ENCODE measurements around the gene AANAT.

AANAT gene

GRCh38 chr17:76468634-76469010 lies 1.2 kb downstream of the AANAT start:
- no peak for DNase-seq (ENCODE audit: low read depth in 2 of 2)

DNA sequence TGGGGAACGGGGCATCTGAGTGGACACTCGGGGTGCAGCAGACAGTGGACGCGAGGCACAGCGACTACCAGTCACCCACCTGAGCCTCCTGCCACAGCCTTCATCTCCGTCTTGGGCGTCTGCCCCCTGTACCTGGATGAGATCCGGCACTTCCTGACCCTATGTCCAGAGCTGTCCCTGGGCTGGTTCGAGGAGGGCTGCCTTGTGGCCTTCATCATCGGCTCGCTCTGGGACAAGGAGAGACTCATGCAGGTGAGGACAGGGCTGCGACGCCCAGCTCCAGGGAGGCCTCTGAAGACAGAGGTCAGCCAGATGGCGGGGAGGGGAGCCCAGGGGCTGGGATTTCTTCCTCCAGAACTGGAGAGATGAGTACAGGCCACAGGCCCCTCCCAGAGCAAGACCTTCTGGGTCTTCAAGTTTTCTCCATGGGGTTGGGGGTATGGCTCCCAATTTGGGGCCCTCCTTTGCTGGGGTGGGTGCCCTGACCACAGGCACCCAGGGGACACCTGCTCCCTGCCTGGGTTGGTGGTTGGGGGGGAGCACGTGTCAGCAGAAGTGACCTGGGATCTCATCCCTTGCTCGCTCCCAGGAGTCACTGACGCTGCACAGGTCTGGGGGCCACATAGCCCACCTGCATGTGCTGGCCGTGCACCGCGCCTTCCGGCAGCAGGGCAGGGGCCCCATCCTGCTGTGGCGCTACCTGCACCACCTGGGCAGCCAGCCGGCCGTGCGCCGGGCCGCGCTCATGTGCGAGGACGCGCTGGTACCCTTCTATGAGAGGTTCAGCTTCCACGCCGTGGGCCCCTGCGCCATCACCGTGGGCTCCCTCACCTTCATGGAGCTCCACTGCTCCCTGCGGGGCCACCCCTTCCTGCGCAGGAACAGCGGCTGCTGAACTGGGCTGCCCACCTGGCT lies 1.9 kb downstream of the AANAT start:
- DNase-seq (ENCODE audit: low read depth in 2 of 2), result no peak

- DNase-seq (ENCODE audit: low read depth in 2 of 2), result no peak
Measured at GRCh38 chr17:76469991-76470739, 2.8 kb downstream of the AANAT start.

DNA sequence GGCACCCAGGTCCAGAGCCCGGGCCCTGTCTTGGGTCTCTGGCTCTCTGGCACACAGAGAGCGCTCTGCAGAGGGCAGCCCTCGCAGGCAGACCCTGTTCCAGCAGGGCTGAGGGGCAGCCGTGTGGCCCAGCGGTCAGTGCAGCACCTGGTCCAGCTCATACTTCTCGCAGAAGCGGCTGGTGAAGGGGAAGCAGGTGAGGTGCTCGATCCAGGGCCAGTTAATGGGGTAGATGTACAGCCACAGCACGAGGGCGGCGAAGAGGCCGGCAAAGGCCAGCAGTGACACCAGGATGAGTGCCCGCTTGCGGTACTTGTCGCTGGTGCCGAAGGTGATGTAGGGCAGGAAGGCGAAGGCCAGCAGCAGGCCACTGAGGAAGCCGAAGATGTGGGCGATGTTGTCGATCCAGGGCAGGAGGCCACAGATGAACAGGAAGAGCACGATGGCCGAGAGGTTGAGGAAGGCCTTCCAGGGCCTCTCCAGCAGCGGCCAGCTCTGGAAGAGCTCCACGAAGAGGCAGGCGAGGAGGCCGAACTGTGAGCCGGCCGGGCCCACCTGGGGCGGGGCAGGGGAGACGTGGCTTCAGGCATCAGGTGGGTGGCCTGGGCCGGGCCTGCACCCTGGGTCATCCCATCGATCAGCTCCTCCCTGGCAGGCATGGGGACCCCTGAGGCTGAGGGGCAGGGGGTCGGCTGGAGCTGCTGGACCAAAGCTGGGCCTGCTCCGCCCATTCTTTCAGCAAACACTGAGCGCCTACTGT lies 4.3 kb downstream of the AANAT start:
- no peak for DNase-seq (ENCODE audit: low read depth in 2 of 2)

DNA sequence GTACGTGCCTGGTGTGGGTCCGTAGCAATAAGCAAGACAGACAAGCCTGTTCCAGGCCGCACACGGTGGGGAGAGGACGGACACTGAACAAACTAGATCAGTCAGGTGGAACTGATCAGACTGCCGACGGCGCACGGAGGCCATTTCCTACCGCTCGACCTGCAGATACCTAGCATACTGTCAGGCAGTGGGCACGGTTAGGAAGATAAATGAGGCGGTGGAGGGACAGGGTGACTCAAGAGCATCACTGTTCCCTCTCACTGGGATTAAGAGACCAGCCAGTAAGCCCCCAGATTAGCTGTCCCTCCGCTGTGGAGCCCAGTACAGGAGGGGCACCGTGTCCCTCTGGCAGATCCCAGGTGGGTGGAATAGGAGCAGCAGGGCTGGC lies 4.8 kb downstream of the AANAT start:
- DNase-seq (ENCODE audit: low read depth in 2 of 2), result no peak

DNA sequence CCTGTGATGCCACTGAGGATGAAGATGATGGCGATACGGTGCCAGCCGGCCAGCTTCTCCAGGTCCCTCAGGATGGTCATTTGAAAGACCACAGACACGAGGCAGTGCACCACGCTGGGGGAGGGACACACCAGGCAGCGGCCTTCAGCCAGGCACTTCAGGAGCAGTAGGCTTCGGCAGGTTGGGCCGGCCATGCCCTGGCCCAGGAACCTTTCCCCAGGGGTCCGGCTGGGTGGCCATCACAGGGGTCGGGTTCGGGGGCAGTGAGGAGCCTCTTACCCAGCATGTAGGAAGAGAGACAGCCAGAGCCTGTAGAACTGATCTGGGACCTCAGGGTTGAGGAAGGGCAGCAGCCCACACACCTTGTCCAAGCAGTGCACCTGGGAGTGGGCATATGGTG lies 5.3 kb downstream of the AANAT start:
- no peak for DNase-seq (ENCODE audit: low read depth in 2 of 2)

GRCh38 chr17:76473541-76473985 lies 6.2 kb downstream of the AANAT start:
- no peak for DNase-seq (ENCODE audit: low read depth in 2 of 2)

- DNase-seq (ENCODE audit: low read depth in 2 of 2), result no peak
Measured at GRCh38 chr17:76474238-76474637, 6.8 kb downstream of the AANAT start.

GRCh38 chr17:76474894-76475293 lies 7.5 kb downstream of the AANAT start:
- no peak for DNase-seq (ENCODE audit: low read depth in 2 of 2)

GRCh38 chr17:76475302-76475701 lies 7.9 kb downstream of the AANAT start:
- no peak for DNase-seq (ENCODE audit: low read depth in 2 of 2)

GRCh38 chr17:76476736-76477135 lies 9.3 kb downstream of the AANAT start:
- no peak for DNase-seq (ENCODE audit: low read depth in 2 of 2)

DNA sequence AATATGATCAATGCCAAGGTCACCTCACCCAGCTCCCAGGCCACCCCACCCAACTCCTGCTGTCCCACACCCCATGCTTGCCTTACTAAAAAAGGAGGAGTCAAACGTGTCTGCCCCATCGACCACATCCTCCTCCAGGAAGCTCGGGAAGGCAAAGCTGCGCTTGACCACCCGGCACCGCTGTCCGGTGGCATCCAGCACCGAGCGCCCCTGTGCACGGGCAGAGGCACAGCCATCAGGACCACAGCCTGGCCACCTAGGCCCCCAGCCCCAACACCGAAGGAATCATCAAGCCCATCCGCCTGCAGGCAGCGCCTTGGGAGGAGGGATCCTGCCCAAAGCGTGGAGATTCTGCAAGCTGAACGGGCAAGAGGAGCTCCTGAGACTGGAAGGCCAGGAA lies 10.2 kb downstream of the AANAT start:
- DNase-seq (ENCODE audit: low read depth in 2 of 2), result no peak

DNA sequence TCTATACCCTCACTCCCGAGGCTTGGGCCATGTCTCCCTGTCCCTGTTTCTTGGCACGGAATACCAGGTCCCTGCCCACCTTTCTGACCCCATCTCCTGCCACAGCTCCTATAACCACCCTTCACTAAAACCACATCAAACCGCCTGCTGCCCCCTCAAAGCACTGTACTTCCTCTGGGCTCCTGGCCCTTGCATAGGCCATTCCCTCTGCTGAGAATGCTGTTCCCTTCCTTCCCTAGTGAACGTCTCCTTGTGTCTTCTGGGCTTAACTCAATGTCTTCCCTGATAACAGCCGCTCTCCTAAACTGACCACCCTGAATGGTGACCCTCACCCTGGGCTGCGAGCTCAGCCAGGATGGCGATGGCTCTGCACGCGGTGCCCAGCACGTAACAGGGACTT lies 10.7 kb downstream of the AANAT start:
- DNase-seq (ENCODE audit: low read depth in 2 of 2), result no peak

DNA sequence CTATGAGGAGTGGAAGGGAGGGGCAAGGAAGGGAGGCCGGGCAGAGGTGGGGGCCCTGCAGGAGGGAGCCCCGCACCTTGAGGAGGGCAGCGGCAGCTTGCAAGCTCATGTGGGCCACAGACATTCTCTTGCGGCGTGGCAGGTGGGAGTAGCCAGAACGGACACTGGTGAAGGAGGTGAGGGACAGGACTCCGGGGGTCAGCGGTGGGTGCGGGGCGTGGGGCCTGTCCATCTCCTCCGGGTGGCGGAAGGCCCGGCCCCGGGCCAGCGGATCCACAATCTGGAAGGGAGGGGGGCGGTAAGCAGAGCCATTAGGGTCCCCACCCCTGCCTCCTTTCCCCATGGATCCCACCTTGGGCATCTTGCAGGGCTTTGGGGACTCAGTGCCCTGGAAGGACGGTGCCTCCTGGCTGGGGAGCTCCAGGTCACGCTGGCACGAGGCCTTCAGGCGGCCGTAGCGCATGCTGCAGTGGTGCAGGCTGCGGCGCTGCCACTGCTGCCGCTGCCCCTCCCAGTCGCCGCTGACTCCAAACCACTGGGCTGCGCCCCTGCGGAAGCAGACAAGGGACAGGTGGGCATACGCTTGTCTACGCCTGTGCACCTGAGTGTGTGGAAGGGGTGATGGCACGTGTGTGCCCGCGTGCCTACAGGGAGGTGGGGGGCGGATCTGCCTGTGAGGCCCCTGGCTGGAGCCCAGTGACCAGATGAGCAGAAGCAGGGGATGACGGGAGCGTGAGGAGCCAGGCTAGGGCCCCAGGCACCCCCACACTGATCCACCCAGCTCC lies 11.5 kb downstream of the AANAT start:
- no peak for DNase-seq (ENCODE audit: low read depth in 2 of 2)

GRCh38 chr17:76479515-76480060 lies 12.2 kb downstream of the AANAT start:
- no peak for DNase-seq (ENCODE audit: low read depth in 2 of 2)

GRCh38 chr17:76480632-76481031 lies 13.2 kb downstream of the AANAT start:
- no peak for DNase-seq (ENCODE audit: low read depth in 2 of 2)

DNA sequence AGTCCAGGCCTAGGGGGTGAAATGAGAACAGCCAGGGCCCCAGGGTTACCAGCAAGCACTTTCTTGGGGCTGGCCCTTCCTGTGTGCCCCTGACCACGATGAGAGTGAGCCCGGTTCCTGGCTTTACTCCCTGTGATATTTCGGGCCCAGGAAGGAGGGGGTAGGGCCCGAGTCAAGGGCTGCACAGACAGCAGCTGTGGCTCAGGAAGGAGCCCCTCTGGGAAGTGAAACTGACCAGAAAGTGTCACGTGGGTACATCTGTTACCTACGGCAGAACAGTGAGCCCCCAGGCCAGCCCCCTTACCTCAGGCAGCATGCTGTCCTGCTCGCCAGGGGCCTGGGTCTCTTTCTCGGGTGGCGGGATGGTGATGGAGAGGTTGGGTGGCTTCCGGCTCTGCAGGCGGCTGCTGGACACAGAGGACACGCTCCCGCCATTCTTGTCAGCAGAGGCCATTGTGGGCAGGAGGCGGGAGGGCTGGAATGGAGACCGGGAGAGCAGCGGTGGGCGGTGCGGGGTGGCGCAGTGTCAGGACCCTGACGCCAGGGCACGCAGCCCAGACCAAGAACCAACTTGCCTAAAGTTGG lies 13.8 kb downstream of the AANAT start:
- no peak for DNase-seq (ENCODE audit: low read depth in 2 of 2)

GRCh38 chr17:76484228-76484725 lies 16.9 kb downstream of the AANAT start:
- DNase-seq (ENCODE audit: low read depth in 2 of 2), result no peak

GRCh38 chr17:76485569-76485968 lies 18.2 kb downstream of the AANAT start:
- DNase-seq (ENCODE audit: low read depth in 2 of 2), result no peak

GRCh38 chr17:76487451-76488192 lies 20.2 kb downstream of the AANAT start:
- no peak for DNase-seq (ENCODE audit: low read depth in 2 of 2)
